ENCODE results near the gene FMO4.
"Not testable (repeated sequence)": the region's sequence is repeated elsewhere in the genome, so short reads cannot be mapped to it uniquely, and the experiment has no call there.

The FMO4 gene, protein sequence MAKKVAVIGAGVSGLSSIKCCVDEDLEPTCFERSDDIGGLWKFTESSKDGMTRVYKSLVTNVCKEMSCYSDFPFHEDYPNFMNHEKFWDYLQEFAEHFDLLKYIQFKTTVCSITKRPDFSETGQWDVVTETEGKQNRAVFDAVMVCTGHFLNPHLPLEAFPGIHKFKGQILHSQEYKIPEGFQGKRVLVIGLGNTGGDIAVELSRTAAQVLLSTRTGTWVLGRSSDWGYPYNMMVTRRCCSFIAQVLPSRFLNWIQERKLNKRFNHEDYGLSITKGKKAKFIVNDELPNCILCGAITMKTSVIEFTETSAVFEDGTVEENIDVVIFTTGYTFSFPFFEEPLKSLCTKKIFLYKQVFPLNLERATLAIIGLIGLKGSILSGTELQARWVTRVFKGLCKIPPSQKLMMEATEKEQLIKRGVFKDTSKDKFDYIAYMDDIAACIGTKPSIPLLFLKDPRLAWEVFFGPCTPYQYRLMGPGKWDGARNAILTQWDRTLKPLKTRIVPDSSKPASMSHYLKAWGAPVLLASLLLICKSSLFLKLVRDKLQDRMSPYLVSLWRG

DNA sequence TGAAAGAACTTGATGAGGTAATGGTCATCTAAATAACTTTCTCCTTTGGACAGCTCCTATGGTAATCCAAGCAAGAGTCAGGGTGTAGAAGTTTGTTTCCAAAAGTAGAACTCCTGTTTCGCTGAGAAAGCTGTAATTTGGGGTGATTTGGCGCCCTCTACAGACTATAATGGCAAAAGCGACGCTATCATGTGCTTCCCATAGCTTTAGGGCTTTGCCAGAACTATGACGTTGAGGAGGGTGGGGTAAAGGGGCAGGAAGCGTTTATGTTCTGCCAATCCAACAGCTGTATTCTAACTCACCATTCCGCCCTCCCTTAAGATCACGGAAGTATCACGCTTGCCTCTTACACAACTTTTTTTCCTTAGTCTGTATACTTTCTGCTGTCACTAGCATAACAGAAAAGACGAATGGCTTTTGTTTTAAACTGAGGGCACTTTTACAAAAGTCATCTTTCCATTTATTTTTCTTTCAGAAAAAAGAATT is at the start of gene FMO4:
Gene FMO4 (plus strand): TSS at position 349 of the 486 bp plus-strand sequence. CDS start 5,643 bp downstream, outside the sequence.
- peak; percentile 91 for DNase-seq (ENCODE audit: low spot score)

DNA sequence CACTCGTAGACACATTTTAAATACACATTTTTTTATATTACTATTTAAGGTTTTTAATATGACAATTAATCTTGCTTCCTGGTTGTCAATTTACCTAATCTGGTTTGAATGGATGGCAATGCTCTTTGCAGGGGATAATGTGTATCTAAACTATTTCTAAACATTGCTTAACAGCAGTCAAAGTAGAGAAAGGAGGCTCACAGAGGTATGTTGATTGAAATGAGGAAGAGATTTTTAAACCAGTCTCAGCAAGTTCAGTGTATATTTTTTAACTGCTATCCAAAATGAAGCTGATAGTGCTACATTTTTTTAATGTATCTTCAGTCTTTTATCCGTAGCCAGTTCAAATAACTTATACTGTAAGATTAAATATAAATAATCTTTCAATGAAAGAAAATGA is 48.3 kb upstream of the FMO4 start:
- DNase-seq (ENCODE audit: low spot score): no peak

DNA sequence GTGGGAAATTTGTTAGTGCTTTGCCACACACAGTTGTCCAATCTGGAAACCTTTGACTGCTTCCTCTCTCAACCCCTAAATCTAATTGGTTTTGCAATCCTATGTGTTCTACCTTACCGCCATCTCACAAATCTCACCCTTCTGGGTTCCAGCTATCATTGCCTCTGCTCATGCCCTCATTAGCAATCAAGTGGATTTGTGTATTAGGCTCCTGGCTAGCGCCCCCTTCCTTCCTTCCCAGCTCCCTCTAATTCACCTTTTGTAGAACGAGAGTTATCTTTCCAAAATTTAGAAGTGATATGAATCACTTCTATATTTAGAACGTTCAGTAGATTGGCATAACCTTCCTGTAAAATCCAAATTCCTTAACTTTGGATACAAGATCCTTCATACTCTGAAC is 47.1 kb upstream of the FMO4 start:
- no peak for DNase-seq (ENCODE audit: low spot score)

DNA sequence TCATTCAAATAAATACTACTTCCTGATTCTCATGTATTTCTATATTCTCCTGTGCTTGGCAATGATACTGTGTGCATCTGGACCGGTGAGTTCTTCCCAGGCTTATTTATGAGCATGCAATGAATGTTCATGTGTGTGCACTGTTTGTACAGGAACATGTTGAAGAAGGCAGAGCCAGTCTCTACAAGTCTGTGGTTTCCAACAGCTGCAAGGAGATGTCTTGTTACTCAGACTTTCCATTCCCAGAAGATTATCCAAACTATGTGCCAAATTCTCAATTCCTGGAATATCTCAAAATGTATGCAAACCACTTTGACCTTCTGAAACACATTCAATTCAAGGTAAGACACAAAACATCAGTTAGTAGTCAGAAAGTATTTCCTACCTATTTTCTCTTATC is 46.6 kb upstream of the FMO4 start:
- DNase-seq (ENCODE audit: low spot score): no peak

DNA sequence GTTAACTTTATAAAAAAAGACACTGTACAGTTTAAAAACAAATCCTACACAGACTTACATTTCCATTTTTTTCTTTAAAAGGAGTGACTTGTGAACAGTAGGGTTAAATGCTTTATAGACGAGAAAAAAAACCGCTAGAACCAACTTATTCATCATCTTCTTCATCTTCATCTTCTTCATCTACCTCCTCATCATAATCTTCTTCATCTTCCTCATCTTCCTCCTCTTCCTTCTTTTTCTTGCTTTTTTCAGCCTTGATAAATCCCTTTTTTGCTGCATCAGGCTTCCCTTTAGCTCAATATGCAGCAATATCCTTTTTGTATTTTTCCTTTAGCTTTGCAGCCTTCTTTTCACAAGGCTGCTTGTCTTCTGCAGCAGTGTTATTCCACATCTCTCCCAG is 43.2 kb upstream of the FMO4 start:
- DNase-seq (ENCODE audit: low spot score): no peak

DNA sequence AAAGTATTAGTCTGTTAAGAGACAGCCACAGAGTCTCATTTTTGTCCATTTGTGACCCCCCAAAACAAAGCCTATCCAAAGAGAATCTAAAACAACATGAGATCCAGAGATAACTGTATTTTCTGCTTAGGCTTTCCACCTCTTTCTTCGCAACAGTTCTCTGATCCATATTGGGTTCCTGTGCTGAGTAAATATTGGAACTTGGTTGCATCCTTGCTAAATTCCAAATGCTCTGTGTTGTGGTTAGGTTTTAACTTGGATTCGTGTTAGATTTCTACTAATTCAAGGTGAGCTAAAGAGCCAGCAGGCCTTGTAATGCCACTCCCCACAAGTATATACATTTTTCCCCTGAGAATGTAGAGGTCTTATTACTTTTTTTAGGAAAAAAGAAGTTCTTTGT is 36.4 kb upstream of the FMO4 start:
- DNase-seq (ENCODE audit: low spot score): no peak

DNA sequence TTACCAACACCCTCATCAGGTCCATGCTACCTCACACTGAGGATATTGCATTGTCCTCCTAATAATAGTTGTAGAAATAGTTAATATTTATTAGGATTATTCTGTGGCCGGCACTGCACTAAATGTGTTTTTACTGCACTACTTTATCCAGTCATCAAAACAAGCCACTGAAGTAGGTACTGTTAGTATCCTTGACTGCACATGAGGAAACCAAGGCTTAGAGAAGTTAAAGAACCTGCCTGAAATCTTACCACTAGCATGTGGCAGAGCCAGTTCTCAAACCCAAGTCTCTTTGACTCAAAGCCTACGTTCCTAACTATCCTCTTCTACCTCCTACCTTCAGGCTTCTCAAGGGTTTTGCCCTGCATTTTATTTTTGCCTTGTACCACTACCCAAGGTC is 34.7 kb upstream of the FMO4 start:
- DNase-seq (ENCODE audit: low spot score): no peak

DNA sequence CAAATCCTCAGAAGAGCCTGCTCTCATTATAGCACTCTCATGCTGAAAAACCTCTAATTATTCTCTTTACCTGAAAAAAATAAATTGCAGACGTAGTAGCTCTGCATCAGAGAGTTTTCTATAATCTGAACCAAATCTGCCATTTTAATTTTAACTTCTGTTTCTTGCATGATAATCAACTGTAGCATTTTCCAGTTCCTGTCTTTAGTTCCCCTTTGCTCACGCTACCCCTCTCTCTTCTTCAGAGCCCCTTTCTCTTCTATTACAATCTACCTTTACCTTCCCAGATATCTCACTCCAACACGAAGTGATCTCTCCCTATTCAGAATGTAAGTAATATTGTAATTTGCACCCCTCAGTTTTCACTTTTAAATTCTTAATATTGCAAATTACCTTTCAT is 34.3 kb upstream of the FMO4 start:
- DNase-seq (ENCODE audit: low spot score): no peak

DNA sequence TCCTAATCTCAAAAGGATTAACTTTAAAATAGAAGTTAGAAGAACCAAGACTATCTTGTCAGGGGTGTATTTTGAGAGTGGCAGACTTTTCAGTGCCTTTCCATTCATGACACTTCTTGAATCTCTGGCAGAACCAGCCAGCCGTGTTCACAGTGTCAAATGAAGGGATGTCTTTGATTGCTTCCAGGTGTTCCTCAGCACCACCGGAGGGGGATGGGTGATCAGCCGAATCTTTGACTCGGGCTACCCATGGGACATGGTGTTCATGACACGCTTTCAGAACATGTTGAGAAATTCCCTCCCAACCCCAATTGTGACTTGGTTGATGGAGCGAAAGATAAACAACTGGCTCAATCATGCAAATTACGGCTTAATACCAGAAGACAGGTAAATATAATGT is 33.4 kb upstream of the FMO4 start:
- no peak for DNase-seq (ENCODE audit: low spot score)

DNA sequence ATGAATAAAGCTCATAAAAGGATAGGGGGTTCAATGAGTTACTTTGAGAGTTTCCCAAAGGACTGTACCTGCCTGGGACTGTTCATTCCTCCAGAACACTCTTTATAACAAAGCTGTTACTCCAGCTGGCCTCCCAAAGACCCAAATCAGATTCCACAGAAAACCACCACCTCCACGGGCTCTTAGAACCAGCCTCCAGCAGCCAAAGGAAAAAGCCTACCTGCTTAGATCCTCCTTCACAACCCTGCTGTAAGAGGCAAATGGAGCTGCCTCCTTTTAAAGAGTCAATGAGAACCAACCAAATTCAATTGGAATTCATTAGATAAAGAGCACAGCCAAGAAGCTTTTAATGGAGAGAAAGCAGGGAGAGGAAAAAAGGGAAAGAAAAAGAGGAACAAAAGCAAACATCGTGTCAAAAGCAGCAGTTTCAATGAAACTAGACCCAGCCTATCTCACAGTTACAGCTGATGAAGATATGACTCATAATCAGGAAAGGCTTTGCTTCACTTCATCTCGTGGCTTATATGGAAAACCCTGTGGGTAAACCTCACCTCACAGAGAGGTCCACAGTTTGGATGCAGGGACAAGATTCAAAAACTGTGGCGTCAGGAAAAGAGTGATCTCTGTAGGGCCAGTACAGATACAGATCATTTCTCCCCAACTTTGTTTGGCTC is 27.8 kb upstream of the FMO4 start:
- no peak for DNase-seq (ENCODE audit: low spot score)

DNA sequence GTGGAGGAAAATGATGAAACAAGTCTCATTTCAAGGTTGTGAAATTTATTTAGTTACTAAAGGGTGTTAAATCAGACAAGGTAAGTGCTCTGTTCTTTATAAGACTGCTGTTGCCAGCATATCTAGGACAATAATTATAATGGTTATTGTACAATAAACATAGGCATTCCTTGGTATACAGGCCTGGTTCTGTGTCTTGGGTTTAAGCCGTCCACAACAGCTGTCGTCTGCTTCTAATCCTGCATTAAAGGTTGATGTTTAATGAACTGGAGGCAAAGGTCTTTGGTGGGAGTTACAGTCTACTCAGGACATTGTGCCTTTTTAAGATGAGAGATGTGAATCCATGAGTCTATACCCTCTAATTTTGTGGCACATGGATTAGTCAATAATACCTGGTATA is 23.4 kb upstream of the FMO4 start:
- DNase-seq (ENCODE audit: low spot score): no peak

DNA sequence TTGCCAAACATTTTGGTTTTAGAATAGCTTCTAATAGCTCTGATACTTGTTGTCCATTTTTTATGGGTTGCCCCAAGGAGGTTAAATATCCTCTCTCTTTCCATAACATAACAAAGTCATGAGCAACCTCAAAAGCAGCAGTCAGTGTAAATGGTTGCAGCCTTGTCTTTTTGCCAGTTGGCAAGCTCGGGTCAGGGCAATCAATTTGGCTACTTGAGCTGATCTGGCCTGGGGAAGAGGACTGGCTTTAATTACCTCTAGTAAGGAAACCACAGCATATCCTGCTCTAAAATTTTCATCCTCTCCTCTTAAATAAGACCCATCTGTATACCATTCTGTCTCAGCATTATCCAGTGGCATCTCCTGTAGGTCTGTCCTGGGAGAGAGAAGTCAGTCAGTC is 21.2 kb upstream of the FMO4 start:
- no peak for DNase-seq (ENCODE audit: low spot score)

DNA sequence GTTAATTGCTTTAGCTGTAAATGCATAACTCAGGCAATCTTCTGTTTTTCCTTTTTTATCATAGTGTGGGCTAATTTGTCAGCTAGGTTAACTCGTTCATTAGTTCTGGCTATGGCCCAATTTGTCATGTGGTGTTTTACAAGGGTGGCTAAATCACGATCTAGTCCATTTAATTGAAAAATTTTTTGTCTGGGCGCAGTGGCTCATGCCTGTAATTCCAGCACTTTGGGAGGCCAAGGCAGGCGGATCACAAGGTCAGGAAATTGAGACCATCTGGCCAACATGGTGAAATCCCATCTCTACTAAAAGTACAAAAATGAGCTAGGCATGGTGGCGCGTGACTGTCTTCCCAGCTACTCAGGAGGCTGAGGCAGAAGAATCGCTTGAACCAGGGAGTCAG is 18.6 kb upstream of the FMO4 start:
- DNase-seq (ENCODE audit: low spot score): not testable (repeated sequence)

DNA sequence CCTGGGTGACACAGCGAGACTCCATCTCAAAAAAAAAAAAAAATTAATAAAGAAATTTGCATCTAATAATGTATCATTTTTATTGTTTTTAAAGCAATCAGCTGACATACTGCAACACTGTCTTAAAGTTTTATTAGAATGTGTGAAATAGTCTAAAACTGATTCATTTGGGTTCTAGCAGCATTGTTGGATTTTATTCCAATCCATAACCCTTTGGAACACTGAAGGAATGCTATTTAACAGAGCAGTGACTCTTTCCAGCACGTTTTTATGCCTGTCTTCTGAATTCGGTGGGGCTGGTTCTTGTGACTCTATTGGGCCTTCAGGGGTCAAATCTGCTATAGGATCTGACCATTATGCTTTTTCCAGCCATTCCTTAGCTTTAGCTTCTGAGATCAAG is 18.2 kb upstream of the FMO4 start:
- DNase-seq (ENCODE audit: low spot score): no peak

DNA sequence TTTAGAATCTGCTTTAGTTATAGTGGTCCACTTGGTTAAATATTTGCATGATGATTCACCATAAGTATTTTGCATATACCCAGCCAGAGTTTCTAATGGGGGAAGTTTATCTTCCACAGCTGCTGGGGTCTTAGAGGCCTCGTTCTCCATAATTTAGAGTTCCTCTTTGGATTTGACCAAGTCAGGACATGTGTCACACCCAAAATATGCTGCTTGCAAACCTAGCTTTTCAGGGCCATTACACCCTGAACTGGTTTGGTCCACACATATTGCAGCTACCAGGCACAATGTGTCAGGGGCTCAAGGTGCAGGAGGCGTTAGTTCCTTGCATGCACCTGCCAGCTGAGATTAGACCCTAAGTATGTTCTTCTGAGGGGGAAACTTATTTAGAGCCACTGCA is 17.1 kb upstream of the FMO4 start:
- DNase-seq (ENCODE audit: low spot score): no peak

DNA sequence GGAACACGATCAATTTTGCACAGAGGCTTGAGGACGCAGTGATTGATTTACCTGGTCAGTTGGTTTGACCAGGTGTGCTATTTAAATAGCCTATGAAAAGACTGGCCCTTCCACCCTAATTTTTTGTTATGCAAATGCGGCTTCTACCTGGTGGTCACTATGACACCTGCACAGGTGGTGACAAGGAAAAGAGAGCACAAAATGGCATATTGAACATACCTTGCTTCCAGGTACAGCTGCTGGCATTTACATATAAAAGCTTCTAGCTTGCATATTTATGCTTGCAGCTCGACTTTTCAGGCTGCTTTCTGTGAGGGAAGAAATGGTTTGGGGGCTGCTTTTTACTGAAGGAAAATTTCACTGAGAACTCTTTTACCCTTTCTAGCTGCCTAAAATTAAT is 15.3 kb upstream of the FMO4 start:
- DNase-seq (ENCODE audit: low spot score): no peak

DNA sequence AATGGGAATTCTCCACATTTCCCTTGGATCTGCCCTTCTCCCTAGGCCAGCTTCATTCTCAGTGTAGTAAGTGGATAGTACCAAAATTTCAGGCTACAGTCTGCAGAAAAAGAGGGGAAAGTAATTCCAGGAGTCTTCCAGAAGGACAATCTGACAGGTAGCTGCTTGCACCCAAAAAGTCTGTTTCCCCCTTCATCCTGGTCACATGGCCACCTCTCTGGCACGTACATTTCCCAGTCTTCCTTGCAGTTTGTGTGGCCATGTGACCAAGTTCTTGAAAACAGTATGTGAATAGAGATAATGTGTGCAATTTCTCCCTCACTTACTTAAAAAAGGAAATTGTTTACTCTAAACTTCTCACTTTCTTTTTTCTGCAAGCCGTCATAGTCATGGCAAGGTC is 14.6 kb upstream of the FMO4 start:
- no peak for DNase-seq (ENCODE audit: low spot score)

DNA sequence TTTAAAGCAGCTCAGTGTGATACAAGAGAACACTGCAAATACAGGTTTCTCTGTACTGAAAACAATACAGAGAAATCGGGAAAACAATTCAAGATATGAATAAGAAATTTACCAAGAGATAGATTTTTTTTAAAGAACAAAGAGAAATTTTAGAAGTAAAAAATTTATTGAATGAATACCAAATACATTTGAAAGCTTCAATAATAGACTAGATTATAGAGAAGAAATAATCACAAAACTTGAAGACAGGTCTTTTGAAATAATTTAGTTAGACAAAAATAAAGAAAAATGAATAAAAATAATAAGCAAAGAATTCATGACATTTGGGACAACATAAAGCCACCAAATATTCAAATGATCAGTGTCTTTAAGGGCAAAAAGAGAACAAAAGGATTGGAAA is 13.6 kb upstream of the FMO4 start:
- DNase-seq (ENCODE audit: low spot score): no peak

DNA sequence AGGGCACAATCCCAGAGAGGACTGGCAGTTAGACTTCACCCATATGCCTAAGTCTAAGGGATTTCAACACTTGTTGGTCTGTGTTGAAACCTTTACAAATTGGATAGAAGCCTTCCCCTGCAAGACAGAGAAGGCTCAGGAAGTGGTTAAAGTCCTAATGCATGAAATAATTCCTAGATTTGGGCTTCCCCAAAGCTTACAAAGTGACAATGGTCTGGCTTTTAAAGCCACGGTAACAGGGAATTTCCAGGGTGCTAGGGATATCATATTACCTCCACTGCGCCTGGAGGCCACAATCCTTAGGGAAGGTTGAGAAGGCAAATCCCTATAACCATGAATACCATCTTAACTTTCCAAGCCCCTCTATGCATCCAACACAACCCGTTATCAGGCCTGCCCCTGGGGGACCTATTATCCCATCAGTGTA is 3.3 kb upstream of the FMO4 start:
- no peak for DNase-seq (ENCODE audit: low spot score)

DNA sequence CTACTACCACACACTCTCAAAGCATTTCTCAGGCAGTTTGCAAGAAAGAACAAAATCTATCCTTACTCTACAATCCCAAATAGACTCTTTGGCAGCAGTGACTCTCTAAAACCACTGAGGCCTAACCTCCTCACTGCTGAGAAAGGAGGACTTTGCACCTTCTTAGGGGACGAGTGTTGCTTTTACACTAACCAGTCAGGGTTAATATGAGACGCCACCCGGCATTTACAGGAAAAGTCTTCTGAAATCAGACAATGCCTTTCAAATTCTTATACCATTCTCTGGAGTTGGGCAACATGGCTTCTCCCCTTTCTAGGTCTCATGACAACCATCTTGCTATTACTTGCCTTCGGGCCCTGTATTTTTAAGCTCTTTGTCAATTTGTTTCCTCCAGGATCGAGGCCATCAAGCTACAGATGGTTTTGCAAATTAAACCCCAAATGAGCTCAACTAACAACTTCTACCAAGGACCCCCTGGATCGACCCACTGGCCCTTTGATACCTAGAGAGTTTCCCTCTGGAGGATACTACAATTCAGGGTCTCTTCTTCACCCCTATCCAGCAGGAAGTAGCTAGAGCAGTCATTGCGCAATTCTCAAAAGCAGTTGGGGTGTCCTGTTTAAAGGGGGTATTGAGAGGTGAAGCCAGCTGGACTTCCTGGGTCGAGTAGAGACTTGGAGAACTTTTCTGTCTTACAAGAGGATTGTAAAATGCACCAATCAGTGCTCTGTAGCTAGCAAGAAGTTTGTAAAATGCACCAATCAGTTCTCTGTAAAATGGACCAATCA is 2.0 kb upstream of the FMO4 start:
- no peak for DNase-seq (ENCODE audit: low spot score)

DNA sequence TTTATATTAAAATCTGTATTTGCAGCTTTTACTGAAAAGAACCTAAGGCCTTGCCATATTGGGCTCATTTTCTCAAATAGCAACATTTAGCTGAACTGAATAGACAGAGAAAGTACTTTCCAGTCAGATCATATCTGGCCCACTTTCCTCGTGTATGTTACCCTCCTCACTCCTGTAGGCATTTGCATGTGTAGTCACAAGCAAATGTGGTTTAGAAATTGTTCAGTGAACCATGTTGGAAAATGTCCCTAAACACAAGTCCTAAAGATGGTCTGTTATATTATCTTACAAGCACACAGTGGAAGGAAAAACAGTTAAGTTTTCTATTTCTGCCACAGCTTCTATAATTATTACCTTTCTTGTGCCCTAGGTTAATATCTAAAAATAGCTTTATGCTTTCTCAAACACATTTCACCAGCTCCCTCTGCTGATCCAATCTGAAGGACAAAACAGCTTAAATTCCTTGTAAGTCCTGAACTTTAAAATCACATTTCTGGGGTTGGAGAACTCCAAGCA is 606 bp upstream of the FMO4 start:
- DNase-seq (ENCODE audit: low spot score): no peak

DNA sequence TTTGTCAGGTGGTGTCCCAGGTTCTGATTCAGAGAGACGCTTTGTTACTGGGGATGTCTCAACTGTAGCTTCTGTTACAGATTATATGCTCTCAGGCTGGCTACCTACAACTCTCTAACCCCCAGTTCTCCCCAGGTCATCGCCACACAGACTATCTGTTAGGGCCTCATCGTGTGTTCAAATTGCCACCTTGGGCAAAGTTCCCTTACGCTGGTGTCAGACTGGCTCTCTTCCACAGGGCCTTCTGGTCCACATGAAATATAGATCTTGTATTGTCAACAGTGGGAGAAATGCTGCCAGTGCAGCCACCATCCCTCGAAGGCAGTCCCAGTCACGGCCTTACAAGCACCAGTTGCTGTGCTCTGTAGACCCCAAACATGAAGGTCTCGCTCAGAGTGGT is 15.3 kb downstream of the FMO4 start:
- DNase-seq (ENCODE audit: low spot score): no peak

Measured in hematopoietic multipotent progenitor cell treated with erythropoietin and hydrocortisone succinate and interleukin-3 and kit ligand, for 17 days (in vitro differentiated cells).